GM23248 (cell line): ENCODE data around the gene MYCBP2. TPM values are rescaled to one million over a fixed set of nuclear protein-coding genes. Genes with fewer than 3 reads are reported as not detected.

ENCODE experiments used
- DNase-seq: peaks from one replicate; pipeline ENCODE4 v3.0.0-alpha.2; 2015
- H2AFZ ChIP-seq: fragments of 200-600 bp; sonication (generic); 2 replicates; pipeline ENCODE4 v1.6.1; 2016; ENCODE audit warnings: antibody characterized with exemption
- H3F3A ChIP-seq: fragments of 200-600 bp; sonication (generic); 2 replicates; pipeline ENCODE4 v1.6.1; 2016; ENCODE audit warnings: mild to moderate bottlenecking, antibody characterized with exemption, mixed run types; ENCODE audit not compliant: insufficient read depth
- H3K27ac ChIP-seq: fragments of 200-600 bp; sonication (generic); 2 replicates; pipeline ENCODE4 v1.5.1; 2016; ENCODE audit warnings: mild to moderate bottlenecking
- H3K27me3 ChIP-seq: fragments of 200-600 bp; sonication (generic); replicated peaks from 2 replicates; pipeline ENCODE4 v1.6.1; 2016; ENCODE audit warnings: mild to moderate bottlenecking; ENCODE audit not compliant: insufficient read depth
- H3K36me3 ChIP-seq: fragments of 200-600 bp; sonication (generic); 2 replicates; pipeline ENCODE4 v1.6.1; 2016; ENCODE audit warnings: low read depth, mild to moderate bottlenecking
- H3K4me1 ChIP-seq: fragments of 200-600 bp; sonication (generic); 2 replicates; pipeline ENCODE4 v1.6.1; 2016; ENCODE audit warnings: mild to moderate bottlenecking; ENCODE audit not compliant: insufficient read depth
- H3K4me2 ChIP-seq: fragments of 200-600 bp; sonication (generic); one replicate; pipeline ENCODE4 v1.6.1; 2016; ENCODE audit warnings: mild to moderate bottlenecking; ENCODE audit not compliant: unreplicated experiment
- H3K4me3 ChIP-seq: fragments of 200-600 bp; sonication (generic); 2 replicates; pipeline ENCODE4 v1.5.1; 2016; ENCODE audit warnings: mild to moderate bottlenecking
- H3K79me2 ChIP-seq: fragments of 200-600 bp; sonication (generic); 2 replicates; pipeline ENCODE4 v1.6.1; 2016; ENCODE audit warnings: mild to moderate bottlenecking; ENCODE audit not compliant: insufficient read depth
- H3K9ac ChIP-seq: fragments of 200-600 bp; sonication (generic); 2 replicates; pipeline ENCODE4 v1.6.1; 2016; ENCODE audit warnings: mild to moderate bottlenecking
- H3K9me2 ChIP-seq: fragments of 200-600 bp; sonication (generic); 2 replicates; pipeline ENCODE4 v1.6.1; 2016; ENCODE audit warnings: mixed run types, mild to moderate bottlenecking, moderate library complexity; ENCODE audit not compliant: insufficient read depth
- H3K9me3 ChIP-seq: fragments of 200-600 bp; sonication (generic); one replicate; pipeline ENCODE4 v1.6.1; 2017; ENCODE audit warnings: low read depth
- H4K20me1 ChIP-seq: fragments of 200-600 bp; sonication (generic); 2 replicates; pipeline ENCODE4 v1.6.0; 2016; ENCODE audit not compliant: insufficient read depth
- EZH2 ChIP-seq: fragments of 200-600 bp; sonication (generic); IDR thresholded peaks from 2 replicates; pipeline ENCODE4 v1.6.1; 2018; ENCODE audit warnings: antibody characterized with exemption, mild to moderate bottlenecking; ENCODE audit not compliant: insufficient read depth, poor library complexity, severe bottlenecking
- EZH2phosphoT487 ChIP-seq: fragments of 200-600 bp; sonication (generic); IDR thresholded peaks from 2 replicates; pipeline ENCODE4 v1.6.1; 2018; ENCODE audit warnings: antibody characterized with exemption, moderate library complexity, mild to moderate bottlenecking, low read depth; ENCODE audit not compliant: insufficient read depth
- WGBS, 2 experiments: methylation state at CpG; one replicate each; pipeline ENCODE4 v1.1.6; 2015 to 2017; ENCODE audit warnings: low lambda C conversion rate in 2 of 2, low coverage in 1 of 2; ENCODE audit errors: missing lambda C conversion rate in 2 of 2; 5-methylcytosine and 5-hydroxymethylcytosine counted together
- in situ Hi-C: fragments of 300-500 bp; cut with MboI; formaldehyde crosslinking; loops from 2 replicates; pipeline ENCODE4 v1.15.0; 2020
- polyA plus RNA-seq: library from polyadenylated mRNA; unstranded; fragments of >200 nt; fragmentation: Nextera tagmentation; extraction: Ambion mirVana; gene quantifications from 2 replicates; pipeline ENCODE4 v1.2.1, GENCODE V29; 2016
- total RNA-seq: library from RNA; depleted of rRNA; stranded (reverse); fragments of >200 nt; shearing (Covaris generic); gene quantifications from 2 replicates; pipeline ENCODE4 v1.2.3, GENCODE V29; 2014

MYCBP2 gene
- total and polyA plus RNA-seq, 2 experiments from 2014 or later, result 27.4 to 61.8 TPM

GRCh38 chr13:77168237-77168636 is 158.7 kb downstream of the MYCBP2 start:
- no peaks in the 10 kb centered on the region for H3K79me2 ChIP-seq
- no peaks in the 10 kb centered on the region for H3K4me1 ChIP-seq
- H3K4me3 ChIP-seq, result no peak overlapping the region
- no peak for TF ChIP-seq EZH2phosphoT487
- TF ChIP-seq EZH2, result no peak
- H3K27ac ChIP-seq, result no peak overlapping the region
- no peak overlapping the region for H3K9ac ChIP-seq
- no peaks in the 10 kb centered on the region for H3K27me3 ChIP-seq
- no peak for DNase-seq
- peaks cover 64% of the 10 kb centered on the region for H3K36me3 ChIP-seq
- 87 to 88% methylated on average over 6 of the region's 6 CpGs for WGBS, 2 experiments
- in situ Hi-C loops, result no loop called here
- H2AFZ ChIP-seq, result no peak overlapping the region
- no peaks in the 10 kb centered on the region for H3K9me2 ChIP-seq
- no peaks in the 10 kb centered on the region for H4K20me1 ChIP-seq
- H3K4me2 ChIP-seq, result no peak overlapping the region
- no peaks in the 10 kb centered on the region for H3K9me3 ChIP-seq
- no peaks in the 10 kb centered on the region for H3F3A ChIP-seq

GRCh38 chr13:77150651-77151050 is 176.2 kb downstream of the MYCBP2 start:
- H3K9me2 ChIP-seq, result no peaks in the 10 kb centered on the region
- DNase-seq, result no peak
- peaks cover 50% of the 10 kb centered on the region for H3K36me3 ChIP-seq
- H4K20me1 ChIP-seq, result no peaks in the 10 kb centered on the region
- no peak overlapping the region for H3K9ac ChIP-seq
- 62 to 63% methylated on average over 1 of the region's 1 CpG for WGBS, 2 experiments
- H3K79me2 ChIP-seq, result no peaks in the 10 kb centered on the region
- H3K9me3 ChIP-seq, result no peaks in the 10 kb centered on the region
- H2AFZ ChIP-seq, result no peak overlapping the region
- no peaks in the 10 kb centered on the region for H3K4me1 ChIP-seq
- H3K27me3 ChIP-seq, result no peaks in the 10 kb centered on the region
- TF ChIP-seq EZH2phosphoT487 (no peak), EZH2 (no peak)
- H3K4me3 ChIP-seq, result no peak overlapping the region
- no peak overlapping the region for H3K4me2 ChIP-seq
- H3K27ac ChIP-seq, result no peak overlapping the region
- in situ Hi-C loops, result no loop called here
- no peaks in the 10 kb centered on the region for H3F3A ChIP-seq

GRCh38 chr13:77143431-77143830 is 183.5 kb downstream of the MYCBP2 start:
- in situ Hi-C loops, result no loop called here
- no peak for TF ChIP-seq EZH2
- TF ChIP-seq EZH2phosphoT487, result no peak
- Histone ChIP-seq H3K4me3 (no peak overlapping the region), H3K79me2 (no peaks in the 10 kb centered on the region), H3K27ac (no peak overlapping the region), H3K9me2 (no peaks in the 10 kb centered on the region; the same call in 1 of the 2 replicates), H4K20me1 (no peaks in the 10 kb centered on the region), H3K4me2 (no peak overlapping the region), H3K4me1 (no peaks in the 10 kb centered on the region), H3K9me3 (no peaks in the 10 kb centered on the region), H3K36me3 (peaks cover 55% of the 10 kb centered on the region), H2AFZ (no peak overlapping the region), H3F3A (no peaks in the 10 kb centered on the region), H3K27me3 (no peaks in the 10 kb centered on the region), H3K9ac (no peak overlapping the region)
- WGBS, 2 experiments, result 100% methylated on average over 1 of the region's 1 CpG
- DNase-seq, result peak; percentile 25

GRCh38 chr13:77139306-77139705 is 187.6 kb downstream of the MYCBP2 start:
- TF ChIP-seq EZH2phosphoT487 (no peak), EZH2 (no peak)
- Histone ChIP-seq H3K27ac (no peak overlapping the region), H3K4me1 (0 out of 2 replicates have a peak, but pooled peaks cover 4% of the 10 kb centered on the region)

GRCh38 chr13:77138813-77139212 is 188.1 kb downstream of the MYCBP2 start:
- Histone ChIP-seq H3K4me3 (no peak overlapping the region), H3K4me1 (0 out of 2 replicates have a peak, but pooled peaks cover 4% of the 10 kb centered on the region), H2AFZ (no peak overlapping the region), H3K27ac (no peak overlapping the region), H4K20me1 (no peaks in the 10 kb centered on the region), H3K79me2 (no peaks in the 10 kb centered on the region), H3K9me2 (no peaks in the 10 kb centered on the region; the same call in 1 of the 2 replicates), H3F3A (no peaks in the 10 kb centered on the region), H3K9me3 (no peaks in the 10 kb centered on the region), H3K4me2 (no peak overlapping the region), H3K36me3 (peaks cover 38% of the 10 kb centered on the region), H3K27me3 (no peaks in the 10 kb centered on the region), H3K9ac (no peak overlapping the region)
- no peak for TF ChIP-seq EZH2
- TF ChIP-seq EZH2phosphoT487, result no peak
- DNase-seq, result no peak
- in situ Hi-C loops, result no loop called here
- 65 to 81% methylated on average over 2 of the region's 2 CpGs for WGBS, 2 experiments

More at GRCh38 chr13:77139306-77139705, 187.6 kb downstream of the MYCBP2 start:
- H4K20me1 ChIP-seq, result no peaks in the 10 kb centered on the region
- no peak overlapping the region for H2AFZ ChIP-seq
- H3K27me3 ChIP-seq, result no peaks in the 10 kb centered on the region
- peaks cover 40% of the 10 kb centered on the region for H3K36me3 ChIP-seq
- no peaks in the 10 kb centered on the region; the same call in 1 of the 2 replicates for H3K9me2 ChIP-seq
- in situ Hi-C loops, result no loop called here
- H3K9me3 ChIP-seq, result no peaks in the 10 kb centered on the region
- H3F3A ChIP-seq, result no peaks in the 10 kb centered on the region
- no peak overlapping the region for H3K4me3 ChIP-seq
- no peak for DNase-seq
- no peak overlapping the region for H3K9ac ChIP-seq
- no peaks in the 10 kb centered on the region for H3K79me2 ChIP-seq
- no peak overlapping the region for H3K4me2 ChIP-seq
